ENCODE measurements around the gene TRAF7. TPM values are rescaled to one million over a fixed set of nuclear protein-coding genes. Genes with fewer than 3 reads are reported as not detected.

Gene TRAF7
- polyA plus RNA-seq, 3 donors: 5.9 to 41.9 (median 6.7) TPM

GRCh38 chr16:2166263-2167067, 10.9 kb downstream of the TRAF7 start:
- H3K36me3 Mint-ChIP-seq: peaks cover 15 to 59% of the 10 kb centered on the region in 2 donors
- intact Hi-C loops (cut with micrococcal nuclease): no loop called here
- no peak overlapping the region for H3K4me3 Mint-ChIP-seq
- no peak overlapping the region for H3K4me2 ChIP-seq (replicated peaks; ENCODE audit: extremely low read depth, low read length, poor library complexity, severe bottlenecking)
- 98% methylated on average over 9 of the region's 17 CpGs for WGBS (ENCODE audit: insufficient coverage)
- H3K27ac Mint-ChIP-seq: peak overlapping the region in 4 of 7 donors; percentile 19 to 65 (median 58)
- H3K9me3 ChIP-seq (replicated peaks in 1 of 2; ENCODE audit: control insufficient read depth in 1 of 2, insufficient read depth in 1 of 2, low read length in 2 of 2): peaks cover 0 to 7% of the 10 kb centered on the region in 2 donors
- DNase-seq: no peak
- no peak overlapping the region for H3K27ac ChIP-seq (ENCODE audit: low read depth in 1 of 2, low read length in 2 of 2)
- H3K27me3 ChIP-seq (ENCODE audit: control insufficient read depth in 2 of 2, insufficient read depth in 2 of 2, low read length in 2 of 2): no peaks in the 10 kb centered on the region
- H3K27me3 Mint-ChIP-seq (ENCODE audit: low read depth in 3 of 3): peaks cover 0 to 3% (median 0%) of the 10 kb centered on the region in 3 donors
- H3K4me1 ChIP-seq (ENCODE audit: control insufficient read depth in 1 of 2, insufficient read depth in 2 of 2, low read length in 2 of 2): no peaks in the 10 kb centered on the region
- TF ChIP-seq CTCF (IDR thresholded peaks at IDR 0.05): no peak
- H3K4me1 Mint-ChIP-seq: no peaks in the 10 kb centered on the region
- no peak overlapping the region for H3K4me3 ChIP-seq (replicated peaks in 1 of 3; ENCODE audit: low read depth in 2 of 3, low read length in 3 of 3)
- peaks cover 0 to 14% (median 4%) of the 10 kb centered on the region in 7 donors for H3K9me3 Mint-ChIP-seq
- peaks cover 57 to 66% of the 10 kb centered on the region in 2 donors for H3K36me3 ChIP-seq (replicated peaks in 1 of 2; ENCODE audit: control insufficient read depth in 1 of 2, insufficient read depth in 2 of 2, low read length in 2 of 2)
- H2AFZ ChIP-seq (ENCODE audit: insufficient read depth, low read depth, low read length, poor library complexity, severe bottlenecking): no peak overlapping the region
- H3K9ac ChIP-seq (ENCODE audit: insufficient read depth, low read length, poor library complexity, severe bottlenecking): no peak overlapping the region
- peaks cover 34% of the 10 kb centered on the region for H3K79me2 ChIP-seq (ENCODE audit: insufficient read depth, low read length)
- peaks cover 40% of the 10 kb centered on the region for H4K20me1 ChIP-seq (ENCODE audit: insufficient read depth, low read length)

GRCh38 chr16:2167068-2167638, 11.6 kb downstream of the TRAF7 start:
- no peak for DNase-seq
- Mint-ChIP-seq H3K36me3 (peaks cover 19 to 65% of the 10 kb centered on the region in 2 donors), H3K4me3 (no peak overlapping the region), H3K27me3 (ENCODE audit: low read depth in 3 of 3) (peaks cover 0 to 3% (median 0%) of the 10 kb centered on the region in 3 donors), H3K27ac (peak overlapping the region in 2 of 7 donors; percentile 37 to 58), H3K4me1 (no peaks in the 10 kb centered on the region), H3K9me3 (peaks cover 0 to 11% (median 4%) of the 10 kb centered on the region in 7 donors)
- no peaks in the 10 kb centered on the region for H3K27me3 ChIP-seq (ENCODE audit: control insufficient read depth in 2 of 2, insufficient read depth in 2 of 2, low read length in 2 of 2)
- H3K79me2 ChIP-seq (ENCODE audit: insufficient read depth, low read length): peaks cover 27% of the 10 kb centered on the region
- TF ChIP-seq CTCF (IDR thresholded peaks at IDR 0.05): no peak
- WGBS (ENCODE audit: insufficient coverage): 96% methylated on average over 18 of the region's 18 CpGs
- H3K4me1 ChIP-seq (ENCODE audit: control insufficient read depth in 1 of 2, insufficient read depth in 2 of 2, low read length in 2 of 2): no peaks in the 10 kb centered on the region
- H3K4me2 ChIP-seq (replicated peaks; ENCODE audit: extremely low read depth, low read length, poor library complexity, severe bottlenecking): no peak overlapping the region
- peaks cover 61 to 73% of the 10 kb centered on the region in 2 donors for H3K36me3 ChIP-seq (replicated peaks in 1 of 2; ENCODE audit: control insufficient read depth in 1 of 2, insufficient read depth in 2 of 2, low read length in 2 of 2)
- H3K27ac ChIP-seq (ENCODE audit: low read depth in 1 of 2, low read length in 2 of 2): no peak overlapping the region
- no peak overlapping the region for H2AFZ ChIP-seq (ENCODE audit: insufficient read depth, low read depth, low read length, poor library complexity, severe bottlenecking)
- H3K9ac ChIP-seq (ENCODE audit: insufficient read depth, low read length, poor library complexity, severe bottlenecking): no peak overlapping the region
- H4K20me1 ChIP-seq (ENCODE audit: insufficient read depth, low read length): peaks cover 33% of the 10 kb centered on the region
- H3K9me3 ChIP-seq (replicated peaks in 1 of 2; ENCODE audit: control insufficient read depth in 1 of 2, insufficient read depth in 1 of 2, low read length in 2 of 2): peaks cover 0 to 7% of the 10 kb centered on the region in 2 donors
- intact Hi-C loops (cut with micrococcal nuclease): no loop called here
- no peak overlapping the region for H3K4me3 ChIP-seq (replicated peaks in 1 of 3; ENCODE audit: low read depth in 2 of 3, low read length in 3 of 3)

Measured in CD14-positive monocyte (primary cell).